GM12878 (cell line): ENCODE results near the gene WNK2. TPM values are rescaled to one million over a fixed set of nuclear protein-coding genes. Genes with fewer than 3 reads are reported as not detected.

ENCODE experiments used
- ATAC-seq: fragments of 200-7000 bp; cut with Tn5 transposase; 3 replicates; pipeline ENCODE4 v1.9.1; 2020; ENCODE audit warnings: mild to moderate bottlenecking, moderate library complexity
- BruUV-seq: library from RNA; stranded (reverse); fragments of 400-500 nt; replicated peaks from 2 replicates; lab custom pipeline; 2021; lab: Mats Ljungman, UMichigan
- CTCF ChIA-PET: fragments of 300-600 bp; sonication (Branson Sonifier 250); formaldehyde crosslinking; extraction: SDS; loops from one replicate; lab custom pipeline; 2021; ENCODE audit warnings: inconsistent platforms; lab: Yijun Ruan, JAX
- POLR2A ChIA-PET: fragments of 350-600 bp; formaldehyde crosslinking; extraction: SDS; loops from one replicate; lab custom pipeline; 2021; ENCODE audit warnings: inconsistent platforms; lab: Charles Lee
- RAD21 ChIA-PET: fragments of 300-600 bp; sonication (Branson Sonifier 250); formaldehyde crosslinking; loops from one replicate; lab custom pipeline; 2023; ENCODE audit warnings: antibody characterized with exemption; ENCODE audit not compliant: unreplicated experiment; lab: Charles Lee
- SMC1A ChIA-PET: fragments of 300-600 bp; sonication (Branson Sonifier 250); formaldehyde crosslinking; loops from one replicate; lab custom pipeline; 2023; ENCODE audit not compliant: unreplicated experiment, uncharacterized antibody; lab: Charles Lee
- DNase-seq: peaks from one replicate; pipeline ENCODE4 v3.0.0-alpha.2; 2011; ENCODE audit warnings: low read depth, low spot score
- FAIRE-seq: peaks from 3 replicates; lab custom pipeline; 2011; peaks lifted over from hg19 to GRCh38; lab: Jason Lieb, UNC
- H2AFZ ChIP-seq: 2 replicates; pipeline ENCODE4 v1.6.0; 2011; ENCODE audit warnings: low read depth, low read length, control low read depth; ENCODE audit not compliant: control insufficient read depth
- H3K27ac ChIP-seq: 2 replicates; pipeline ENCODE4 v1.5.1; 2011; ENCODE audit warnings: control low read depth; ENCODE audit not compliant: control insufficient read depth, insufficient read depth
- H3K27me3 ChIP-seq, 2 experiments: replicated peaks in 1 of 2; 2 replicates each; pipeline versions ENCODE4 v1.6.0 to v1.6.1; 2011; ENCODE audit warnings: low read length in 1 of 2; ENCODE audit not compliant: control insufficient read depth in 2 of 2, insufficient read depth in 2 of 2
- H3K36me3 ChIP-seq, 2 experiments: 2 replicates each; pipeline ENCODE4 v1.5.1; 2011; ENCODE audit warnings: low read length in 1 of 2; ENCODE audit not compliant: control insufficient read depth in 2 of 2, insufficient read depth in 2 of 2
- H3K4me1 ChIP-seq: 2 replicates; pipeline ENCODE4 v1.6.1; 2011; ENCODE audit warnings: mild to moderate bottlenecking, low read length, moderate library complexity, mixed read lengths; ENCODE audit not compliant: control insufficient read depth, insufficient read depth
- H3K4me2 ChIP-seq: 2 replicates; pipeline ENCODE4 v1.6.0; 2011; ENCODE audit warnings: control low read depth; ENCODE audit not compliant: control insufficient read depth, insufficient read depth
- H3K4me3 ChIP-seq: fragments of 200-600 bp; sonication (generic); 2 replicates; pipeline ENCODE4 v1.5.1; 2016
- H3K79me2 ChIP-seq: 2 replicates; pipeline ENCODE4 v1.6.0; 2011; ENCODE audit warnings: low read length; ENCODE audit not compliant: control insufficient read depth, insufficient read depth
- H3K9ac ChIP-seq: 2 replicates; pipeline ENCODE4 v1.8.0; 2011; ENCODE audit warnings: low read length, control low read depth, mixed read lengths; ENCODE audit not compliant: control insufficient read depth, insufficient read depth
- H3K9me3 ChIP-seq: replicated peaks from 3 replicates; pipeline ENCODE4 v1.5.1; 2011; ENCODE audit warnings: mild to moderate bottlenecking, low read length; ENCODE audit not compliant: control insufficient read depth, insufficient read depth
- H4K20me1 ChIP-seq: 2 replicates; pipeline ENCODE4 v1.6.0; 2011; ENCODE audit not compliant: control insufficient read depth, insufficient read depth
- ATF3 ChIP-seq: IDR thresholded peaks from 2 replicates; pipeline ENCODE4 v1.6.1; 2011; ENCODE audit warnings: low read depth, mild to moderate bottlenecking, low read length, moderate library complexity, borderline replicate concordance; ENCODE audit errors: extremely low read depth
- BACH1 ChIP-seq: fragments of 450-650 bp; IDR thresholded peaks from 2 replicates; pipeline ENCODE4 v1.6.1; 2017; ENCODE audit warnings: mild to moderate bottlenecking, borderline replicate concordance
- CEBPB ChIP-seq, 2 experiments: fragments of 150-350 bp in 1 of 2; IDR thresholded peaks; 2 replicates each; pipeline ENCODE4 v1.6.1; 2012 to 2014; ENCODE audit warnings: low read depth in 2 of 2, low read length in 2 of 2, borderline replicate concordance in 1 of 2, inconsistent platforms in 1 of 2
- E4F1 ChIP-seq: fragments of 450-650 bp; IDR thresholded peaks from 2 replicates; pipeline ENCODE4 v1.6.1; 2018; ENCODE audit warnings: borderline replicate concordance, mild to moderate bottlenecking; ENCODE audit not compliant: partially characterized antibody
- HDAC6 ChIP-seq: fragments of 200-600 bp; sonication (generic); IDR thresholded peaks from one replicate; pipeline ENCODE4 v1.8.0; 2017; ENCODE audit warnings: antibody characterized with exemption; ENCODE audit not compliant: unreplicated experiment
- HDGF ChIP-seq: fragments of 450-650 bp; IDR thresholded peaks from 2 replicates; pipeline ENCODE4 v1.6.1; 2016; ENCODE audit warnings: antibody characterized with exemption
- HSF1 ChIP-seq: fragments of 150-350 bp; IDR thresholded peaks from 2 replicates; pipeline ENCODE4 v1.6.1; 2014; ENCODE audit warnings: mild to moderate bottlenecking, low read depth, low read length
- IKZF1 ChIP-seq: fragments of 450-650 bp; conservative IDR thresholded peaks from 2 replicates; pipeline ENCODE4 v1.6.1; 2017; ENCODE audit warnings: antibody characterized with exemption, mild to moderate bottlenecking
- JUND ChIP-seq: IDR thresholded peaks from 2 replicates; pipeline ENCODE4 v1.6.1; 2012; ENCODE audit warnings: low read depth, mild to moderate bottlenecking, low read length, improper control_type of control experiment, moderate library complexity
- NBN ChIP-seq: fragments of 450-650 bp; IDR thresholded peaks from 2 replicates; pipeline ENCODE4 v1.6.1; 2016
- NFYA ChIP-seq: IDR thresholded peaks from 2 replicates; pipeline ENCODE4 v1.6.1; 2011; ENCODE audit warnings: low read depth, mild to moderate bottlenecking, low read length, improper control_type of control experiment, borderline replicate concordance
- SMAD5 ChIP-seq: IDR thresholded peaks from 2 replicates; pipeline ENCODE4 v1.6.1; 2016; ENCODE audit warnings: antibody characterized with exemption, low read depth
- SPI1 ChIP-seq: IDR thresholded peaks from 2 replicates; pipeline ENCODE4 v1.6.1; 2011; ENCODE audit warnings: low read depth, mild to moderate bottlenecking, low read length, moderate library complexity, borderline replicate concordance; ENCODE audit not compliant: insufficient read depth
- SRF ChIP-seq, 2 experiments: IDR thresholded peaks; 2 replicates each; pipeline ENCODE4 v1.6.1; 2011; ENCODE audit warnings: low read depth in 2 of 2, low read length in 2 of 2, mild to moderate bottlenecking in 1 of 2, moderate library complexity in 1 of 2
- TCF3 ChIP-seq: IDR thresholded peaks from 2 replicates; pipeline ENCODE4 v1.6.1; 2012; ENCODE audit warnings: low read depth, mild to moderate bottlenecking, low read length, borderline replicate concordance; ENCODE audit not compliant: insufficient read depth
- ZBED1 ChIP-seq: IDR thresholded peaks from 2 replicates; pipeline ENCODE4 v1.6.1; 2016; ENCODE audit warnings: borderline replicate concordance
- ZNF217 ChIP-seq: fragments of 450-650 bp; IDR thresholded peaks from 2 replicates; pipeline ENCODE4 v1.6.1; 2017; ENCODE audit warnings: antibody characterized with exemption, mild to moderate bottlenecking
- ZNF274 ChIP-seq: IDR thresholded peaks from one replicate; pipeline ENCODE4 v1.8.0; 2011; ENCODE audit not compliant: insufficient read length, insufficient read depth
- WGBS: methylation state at CpG from one replicate; pipeline ENCODE4 v1.1.6; 2016; ENCODE audit warnings: low lambda C conversion rate; ENCODE audit not compliant: insufficient replicate concordance, insufficient coverage; ENCODE audit errors: missing lambda C conversion rate; 5-methylcytosine and 5-hydroxymethylcytosine counted together
- in situ Hi-C: fragments of 300-500 bp; cut with MboI; formaldehyde crosslinking; loops from 9 replicates; pipeline ENCODE4 v1.14.3; 2018; ENCODE audit warnings: mixed read lengths
- intact Hi-C: fragments of 100-400 bp; cut with micrococcal nuclease; formaldehyde crosslinking; loops from one replicate; pipeline ENCODE4 v1.14.2; 2022; ENCODE audit not compliant: unreplicated experiment
- polyA plus RNA-seq, 11 experiments: library from polyadenylated mRNA; depleted of rRNA in 4 of 11; unstranded in 6 of 11; stranded (reverse) in 5 of 11; fragments of >200 nt; fragmentation: Nextera tagmentation in 4 of 11; fragmentation: Illumina TruSeq in 1 of 11; extraction: Ambion mirVana in 4 of 11; extraction: Trizol in 1 of 11; gene quantifications; 1 replicate in 1 of 11; 2 replicates in 10 of 11; pipeline versions ENCODE4 v1.2.1 to v1.2.3, GENCODE V29; 2011 to 2016; ENCODE audit warnings: inconsistent platforms in 2 of 11, missing spikeins in 2 of 11, low read depth in 1 of 11
- total RNA-seq, 4 experiments: library from RNA; depleted of rRNA in 3 of 4; stranded (reverse); fragments of >200 nt in 3 of 4; fragmentation: Illumina TruSeq in 1 of 4; extraction: Trizol in 1 of 4; gene quantifications; 2 replicates each; pipeline versions ENCODE4 v1.2.1 to v1.2.3, GENCODE V29; 2013 to 2021

WNK2 gene
- total and polyA plus RNA-seq, 10 of the 15 experiments (the other 5 are each of a cell fraction or from before 2014, with no cell fraction given) = 0.15 TPM; not detected in 9

- no peak for TF ChIP-seq HSF1
- no peak for TF ChIP-seq JUND
- no peak for TF ChIP-seq HDGF
- TF ChIP-seq HDAC6 = no peak
- TF ChIP-seq, all 136 proteins: peak for 0
Measured at GRCh38 chr9:93252116-93252780, 68.3 kb downstream of the WNK2 start (continued).

- SMC1A ChIA-PET = no interaction called here
- DNase-seq (no peak), FAIRE-seq (no peak), ATAC-seq (no peak)
- RAD21 ChIA-PET = no interaction called here
- Histone ChIP-seq H3K9me3 (no peaks in the 10 kb centered on the region), H3K36me3 (no peaks in the 10 kb centered on the region), H3K9ac (no peak overlapping the region), H3K4me2 (no peak overlapping the region), H4K20me1 (no peaks in the 10 kb centered on the region), H3K4me3 (no peak overlapping the region), H3K27me3 (no peaks in the 10 kb centered on the region), H3K27ac (no peak overlapping the region), H3K4me1 (no peaks in the 10 kb centered on the region), H2AFZ (no peak overlapping the region), H3K79me2 (no peaks in the 10 kb centered on the region)
- intact Hi-C loops = no loop called here
- POLR2A ChIA-PET = no interaction called here
- WGBS = 42% methylated on average over 20 of the region's 20 CpGs
- in situ Hi-C loops = no loop called here
- CTCF ChIA-PET = no interaction called here
- BruUV-seq = no TSS peak
- TF ChIP-seq SRF (IDR thresholded peaks at IDR 0.05; ENCODE audit: low read depth in 2 of 2, low read length in 2 of 2) (no peak), IKZF1 (no peak), TCF3 (no peak), NFYA (no peak), ZBED1 (no peak), SPI1 (no peak), NBN (no peak), BACH1 (no peak), CEBPB (IDR thresholded peaks at IDR 0.05; ENCODE audit: borderline replicate concordance in 1 of 2, low read depth in 2 of 2, low read length in 2 of 2) (no peak), ZNF274 (no peak), ATF3 (no peak), ZNF217 (no peak), SMAD5 (no peak), E4F1 (no peak)
Measured at GRCh38 chr9:93252781-93253530, 69.0 kb downstream of the WNK2 start.
